SK-N-SH (cell line): Measurements from ENCODE around the gene NKD1.

ENCODE experiments used
- CHD2 ChIP-seq: fragments of 150-350 bp; IDR thresholded peaks from 2 replicates; pipeline ENCODE4 v1.6.1; 2018; ENCODE audit warnings: low read length; ENCODE audit not compliant: partially characterized antibody
- EP300 ChIP-seq, 2 experiments: IDR thresholded peaks; 2 replicates each; pipeline versions ENCODE4 v1.4.0 to v1.6.1; 2012; ENCODE audit warnings: borderline replicate concordance in 1 of 2, low read depth in 1 of 2, low read length in 1 of 2
- EZH2phosphoT487 ChIP-seq: fragments of 200-600 bp; sonication (generic); IDR thresholded peaks from 2 replicates; pipeline ENCODE4 v1.6.1; 2017; ENCODE audit warnings: low read depth, mixed run types, mild to moderate bottlenecking, antibody characterized with exemption, moderate library complexity, borderline replicate concordance
- JUND ChIP-seq: IDR thresholded peaks from 2 replicates; pipeline ENCODE4 v1.4.0; 2012
- MEF2A ChIP-seq: IDR thresholded peaks from 2 replicates; pipeline ENCODE4 v1.4.0; 2012; ENCODE audit warnings: low read depth, borderline replicate concordance
- POLR2AphosphoS5 ChIP-seq: IDR thresholded peaks from 2 replicates; pipeline ENCODE4 v1.6.1; 2012; ENCODE audit warnings: low read depth, low read length
- SMC3 ChIP-seq: IDR thresholded peaks from 2 replicates; pipeline ENCODE4 v1.6.1; 2012; ENCODE audit warnings: low read depth, low read length, improper control_type of control experiment
- YY1 ChIP-seq: IDR thresholded peaks from 2 replicates; pipeline ENCODE4 v1.4.0; 2012; ENCODE audit warnings: low read depth, mild to moderate bottlenecking
- TF ChIP-seq, protein P1 (sequence below): fragments of 200-600 bp; sonication (generic); IDR thresholded peaks from 2 replicates; pipeline ENCODE4 v1.6.1; 2017; ENCODE audit warnings: antibody characterized with exemption, mild to moderate bottlenecking, moderate library complexity
- TF ChIP-seq, protein P2 (sequence below): IDR thresholded peaks from 2 replicates; pipeline ENCODE4 v1.6.1; 2012; ENCODE audit warnings: mild to moderate bottlenecking, low read depth, low read length, moderate library complexity
- TF ChIP-seq, protein P3 (sequence below): IDR thresholded peaks from 2 replicates; pipeline ENCODE4 v1.4.0; 2012; ENCODE audit warnings: low read depth
- TF ChIP-seq, protein P4 (sequence below): fragments of 150-350 bp; IDR thresholded peaks from 2 replicates; pipeline ENCODE4 v1.6.1; 2017; ENCODE audit warnings: antibody characterized with exemption, low read length, low read depth, borderline replicate concordance

DNA sequence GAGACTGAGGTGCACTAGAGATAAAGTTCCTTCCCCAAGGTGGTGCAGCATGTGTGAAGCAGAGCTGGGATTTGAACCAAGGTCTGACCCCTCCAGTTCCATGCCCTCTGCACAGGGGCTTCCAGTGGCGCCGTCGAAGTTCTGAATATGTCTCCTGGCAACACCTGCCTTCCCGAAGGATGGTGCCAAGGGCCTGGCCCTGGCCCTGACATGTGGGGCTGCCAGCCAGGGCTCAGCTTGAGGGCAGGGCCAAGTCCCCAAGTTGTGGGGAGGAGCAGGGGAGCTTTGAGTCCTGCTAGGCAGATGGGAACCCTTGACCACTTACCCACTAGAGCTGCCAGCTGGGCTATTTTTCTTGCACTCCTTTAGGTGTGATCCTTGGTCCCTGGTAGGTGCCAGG lies 56.4 kb downstream of the NKD1 start:
- TF ChIP-seq, protein P1, sequence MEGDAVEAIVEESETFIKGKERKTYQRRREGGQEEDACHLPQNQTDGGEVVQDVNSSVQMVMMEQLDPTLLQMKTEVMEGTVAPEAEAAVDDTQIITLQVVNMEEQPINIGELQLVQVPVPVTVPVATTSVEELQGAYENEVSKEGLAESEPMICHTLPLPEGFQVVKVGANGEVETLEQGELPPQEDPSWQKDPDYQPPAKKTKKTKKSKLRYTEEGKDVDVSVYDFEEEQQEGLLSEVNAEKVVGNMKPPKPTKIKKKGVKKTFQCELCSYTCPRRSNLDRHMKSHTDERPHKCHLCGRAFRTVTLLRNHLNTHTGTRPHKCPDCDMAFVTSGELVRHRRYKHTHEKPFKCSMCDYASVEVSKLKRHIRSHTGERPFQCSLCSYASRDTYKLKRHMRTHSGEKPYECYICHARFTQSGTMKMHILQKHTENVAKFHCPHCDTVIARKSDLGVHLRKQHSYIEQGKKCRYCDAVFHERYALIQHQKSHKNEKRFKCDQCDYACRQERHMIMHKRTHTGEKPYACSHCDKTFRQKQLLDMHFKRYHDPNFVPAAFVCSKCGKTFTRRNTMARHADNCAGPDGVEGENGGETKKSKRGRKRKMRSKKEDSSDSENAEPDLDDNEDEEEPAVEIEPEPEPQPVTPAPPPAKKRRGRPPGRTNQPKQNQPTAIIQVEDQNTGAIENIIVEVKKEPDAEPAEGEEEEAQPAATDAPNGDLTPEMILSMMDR, result no peak
- TF ChIP-seq JUND (no peak), CHD2 (no peak), EZH2phosphoT487 (no peak), POLR2AphosphoS5 (no peak), YY1 (no peak), EP300 (IDR thresholded peaks at IDR 0.05; ENCODE audit: borderline replicate concordance in 1 of 2, low read depth in 1 of 2, low read length in 1 of 2) (no peak), MEF2A (no peak), SMC3 (no peak)
- TF ChIP-seq, protein P2, sequence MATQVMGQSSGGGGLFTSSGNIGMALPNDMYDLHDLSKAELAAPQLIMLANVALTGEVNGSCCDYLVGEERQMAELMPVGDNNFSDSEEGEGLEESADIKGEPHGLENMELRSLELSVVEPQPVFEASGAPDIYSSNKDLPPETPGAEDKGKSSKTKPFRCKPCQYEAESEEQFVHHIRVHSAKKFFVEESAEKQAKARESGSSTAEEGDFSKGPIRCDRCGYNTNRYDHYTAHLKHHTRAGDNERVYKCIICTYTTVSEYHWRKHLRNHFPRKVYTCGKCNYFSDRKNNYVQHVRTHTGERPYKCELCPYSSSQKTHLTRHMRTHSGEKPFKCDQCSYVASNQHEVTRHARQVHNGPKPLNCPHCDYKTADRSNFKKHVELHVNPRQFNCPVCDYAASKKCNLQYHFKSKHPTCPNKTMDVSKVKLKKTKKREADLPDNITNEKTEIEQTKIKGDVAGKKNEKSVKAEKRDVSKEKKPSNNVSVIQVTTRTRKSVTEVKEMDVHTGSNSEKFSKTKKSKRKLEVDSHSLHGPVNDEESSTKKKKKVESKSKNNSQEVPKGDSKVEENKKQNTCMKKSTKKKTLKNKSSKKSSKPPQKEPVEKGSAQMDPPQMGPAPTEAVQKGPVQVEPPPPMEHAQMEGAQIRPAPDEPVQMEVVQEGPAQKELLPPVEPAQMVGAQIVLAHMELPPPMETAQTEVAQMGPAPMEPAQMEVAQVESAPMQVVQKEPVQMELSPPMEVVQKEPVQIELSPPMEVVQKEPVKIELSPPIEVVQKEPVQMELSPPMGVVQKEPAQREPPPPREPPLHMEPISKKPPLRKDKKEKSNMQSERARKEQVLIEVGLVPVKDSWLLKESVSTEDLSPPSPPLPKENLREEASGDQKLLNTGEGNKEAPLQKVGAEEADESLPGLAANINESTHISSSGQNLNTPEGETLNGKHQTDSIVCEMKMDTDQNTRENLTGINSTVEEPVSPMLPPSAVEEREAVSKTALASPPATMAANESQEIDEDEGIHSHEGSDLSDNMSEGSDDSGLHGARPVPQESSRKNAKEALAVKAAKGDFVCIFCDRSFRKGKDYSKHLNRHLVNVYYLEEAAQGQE, result no peak
- TF ChIP-seq, protein P3, sequence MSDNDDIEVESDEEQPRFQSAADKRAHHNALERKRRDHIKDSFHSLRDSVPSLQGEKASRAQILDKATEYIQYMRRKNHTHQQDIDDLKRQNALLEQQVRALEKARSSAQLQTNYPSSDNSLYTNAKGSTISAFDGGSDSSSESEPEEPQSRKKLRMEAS, result no peak
- TF ChIP-seq, protein P4, sequence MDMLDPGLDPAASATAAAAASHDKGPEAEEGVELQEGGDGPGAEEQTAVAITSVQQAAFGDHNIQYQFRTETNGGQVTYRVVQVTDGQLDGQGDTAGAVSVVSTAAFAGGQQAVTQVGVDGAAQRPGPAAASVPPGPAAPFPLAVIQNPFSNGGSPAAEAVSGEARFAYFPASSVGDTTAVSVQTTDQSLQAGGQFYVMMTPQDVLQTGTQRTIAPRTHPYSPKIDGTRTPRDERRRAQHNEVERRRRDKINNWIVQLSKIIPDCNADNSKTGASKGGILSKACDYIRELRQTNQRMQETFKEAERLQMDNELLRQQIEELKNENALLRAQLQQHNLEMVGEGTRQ, result no peak
